Esophagus muscularis mucosa (tissue), 3 donors: ENCODE measurements around the gene KRTAP10-7.
"Not testable (repeated sequence)": the region's sequence is repeated elsewhere in the genome, so short reads cannot be mapped to it uniquely, and the experiment has no call there.

Experiments used
- POLR2A ChIP-seq: fragments of 450-650 bp; IDR thresholded peaks from one replicate; pipeline ENCODE4 v1.6.1; 2017; ENCODE audit warnings: antibody characterized with exemption, moderate library complexity, mild to moderate bottlenecking, low read depth
- POLR2AphosphoS5 ChIP-seq, 2 donors: sonication (generic); formaldehyde crosslinking; IDR thresholded peaks; one replicate each; pipeline ENCODE4 v1.6.1; 2017; ENCODE audit warnings: antibody characterized with exemption in 2 of 2
- TF ChIP-seq, protein P1 (sequence below), 3 experiments: fragments of 200-600 bp in 2 of 3; fragments of 450-650 bp in 1 of 3; sonication (generic) in 2 of 3; IDR thresholded peaks; one replicate each; pipeline ENCODE4 v1.5.1; 2017 to 2019; ENCODE audit warnings: antibody characterized with exemption in 3 of 3, mild to moderate bottlenecking in 2 of 3, moderate library complexity in 1 of 3

DNA sequence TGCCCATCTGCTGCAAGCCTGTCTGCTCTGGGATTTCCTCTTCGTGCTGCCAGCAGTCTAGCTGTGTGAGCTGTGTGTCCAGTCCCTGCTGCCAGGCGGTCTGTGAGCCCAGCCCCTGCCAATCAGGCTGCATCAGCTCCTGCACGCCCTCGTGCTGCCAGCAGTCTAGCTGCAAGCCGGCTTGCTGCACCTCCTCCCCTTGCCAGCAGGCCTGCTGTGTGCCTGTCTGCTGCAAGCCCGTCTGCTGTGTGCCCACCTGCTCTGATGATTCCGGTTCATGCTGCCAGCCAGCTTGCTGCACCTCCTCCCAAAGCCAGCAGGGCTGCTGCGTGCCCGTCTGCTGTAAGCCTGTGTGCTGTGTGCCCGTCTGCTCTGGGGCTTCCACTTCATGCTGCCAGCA, 694 bp downstream of the KRTAP10-7 start:
- TF ChIP-seq, protein P1, sequence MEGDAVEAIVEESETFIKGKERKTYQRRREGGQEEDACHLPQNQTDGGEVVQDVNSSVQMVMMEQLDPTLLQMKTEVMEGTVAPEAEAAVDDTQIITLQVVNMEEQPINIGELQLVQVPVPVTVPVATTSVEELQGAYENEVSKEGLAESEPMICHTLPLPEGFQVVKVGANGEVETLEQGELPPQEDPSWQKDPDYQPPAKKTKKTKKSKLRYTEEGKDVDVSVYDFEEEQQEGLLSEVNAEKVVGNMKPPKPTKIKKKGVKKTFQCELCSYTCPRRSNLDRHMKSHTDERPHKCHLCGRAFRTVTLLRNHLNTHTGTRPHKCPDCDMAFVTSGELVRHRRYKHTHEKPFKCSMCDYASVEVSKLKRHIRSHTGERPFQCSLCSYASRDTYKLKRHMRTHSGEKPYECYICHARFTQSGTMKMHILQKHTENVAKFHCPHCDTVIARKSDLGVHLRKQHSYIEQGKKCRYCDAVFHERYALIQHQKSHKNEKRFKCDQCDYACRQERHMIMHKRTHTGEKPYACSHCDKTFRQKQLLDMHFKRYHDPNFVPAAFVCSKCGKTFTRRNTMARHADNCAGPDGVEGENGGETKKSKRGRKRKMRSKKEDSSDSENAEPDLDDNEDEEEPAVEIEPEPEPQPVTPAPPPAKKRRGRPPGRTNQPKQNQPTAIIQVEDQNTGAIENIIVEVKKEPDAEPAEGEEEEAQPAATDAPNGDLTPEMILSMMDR (IDR thresholded peaks at IDR 0.05) = not testable (repeated sequence)
- TF ChIP-seq POLR2AphosphoS5 (IDR thresholded peaks at IDR 0.05); POLR2A: not testable (repeated sequence)
